Measurements from ENCODE around the gene STXBP3.

DNA sequence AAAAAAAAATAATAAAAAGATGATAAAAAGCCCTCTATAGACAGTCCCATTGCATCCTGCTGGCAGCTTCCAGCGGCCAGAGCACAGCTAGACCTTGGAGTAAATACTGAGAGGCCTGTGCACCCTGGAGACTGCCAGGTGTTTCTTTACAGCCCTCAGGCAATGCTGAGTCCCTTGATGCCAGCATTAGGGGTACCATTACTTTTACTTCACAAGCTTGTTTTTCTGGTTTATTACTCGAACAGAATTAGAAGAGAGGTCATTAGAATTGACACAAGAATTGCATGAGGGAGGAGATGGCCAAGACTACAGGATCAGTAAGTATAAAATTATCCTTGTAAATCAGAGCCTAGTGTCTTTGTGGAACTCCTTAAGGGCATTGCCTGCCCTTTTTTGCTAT lies 66.9 kb downstream of the STXBP3 start:
- TF ChIP-seq, protein P1, sequence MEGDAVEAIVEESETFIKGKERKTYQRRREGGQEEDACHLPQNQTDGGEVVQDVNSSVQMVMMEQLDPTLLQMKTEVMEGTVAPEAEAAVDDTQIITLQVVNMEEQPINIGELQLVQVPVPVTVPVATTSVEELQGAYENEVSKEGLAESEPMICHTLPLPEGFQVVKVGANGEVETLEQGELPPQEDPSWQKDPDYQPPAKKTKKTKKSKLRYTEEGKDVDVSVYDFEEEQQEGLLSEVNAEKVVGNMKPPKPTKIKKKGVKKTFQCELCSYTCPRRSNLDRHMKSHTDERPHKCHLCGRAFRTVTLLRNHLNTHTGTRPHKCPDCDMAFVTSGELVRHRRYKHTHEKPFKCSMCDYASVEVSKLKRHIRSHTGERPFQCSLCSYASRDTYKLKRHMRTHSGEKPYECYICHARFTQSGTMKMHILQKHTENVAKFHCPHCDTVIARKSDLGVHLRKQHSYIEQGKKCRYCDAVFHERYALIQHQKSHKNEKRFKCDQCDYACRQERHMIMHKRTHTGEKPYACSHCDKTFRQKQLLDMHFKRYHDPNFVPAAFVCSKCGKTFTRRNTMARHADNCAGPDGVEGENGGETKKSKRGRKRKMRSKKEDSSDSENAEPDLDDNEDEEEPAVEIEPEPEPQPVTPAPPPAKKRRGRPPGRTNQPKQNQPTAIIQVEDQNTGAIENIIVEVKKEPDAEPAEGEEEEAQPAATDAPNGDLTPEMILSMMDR (IDR thresholded peaks at IDR 0.05) = no peak
- TF ChIP-seq POLR2A (IDR thresholded peaks at IDR 0.05) (no peak), EP300 (IDR thresholded peaks at IDR 0.05) (no peak)
